SW 1271 (cell line): ENCODE data around the gene SYNJ1.
"Not testable (repeated sequence)": the region's sequence is repeated elsewhere in the genome, so short reads cannot be mapped to it uniquely, and the experiment has no call there.

ENCODE experiments used
- DNase-seq, 2 experiments: peaks; one replicate each; lab custom pipeline; 2025; lab: John Stamatoyannopoulos, UW

The SYNJ1 gene

GRCh38 chr21:32612075-32612998 lies 115.5 kb downstream of the SYNJ1 start, which contains the start of gene CFAP298:
Gene CFAP298, minus strand, starts transcription at chr21:32612377. Its CDS starts 134 bp downstream, at chr21:32612243.
- peak; percentile 63 to 87 for DNase-seq

GRCh38 chr21:32611471-32611997 lies 116.3 kb downstream of the SYNJ1 start:
- no peak for DNase-seq

GRCh38 chr21:32610940-32611339 lies 116.9 kb downstream of the SYNJ1 start:
- DNase-seq, result not testable (repeated sequence)

- DNase-seq, result no peak
Measured at GRCh38 chr21:32608851-32609250, 119.0 kb downstream of the SYNJ1 start.

- no peak for DNase-seq
Measured at GRCh38 chr21:32605469-32605868, 122.3 kb downstream of the SYNJ1 start.

- no peak for DNase-seq
Measured at GRCh38 chr21:32604464-32604863, 123.3 kb downstream of the SYNJ1 start.

- no peak for DNase-seq
Measured at GRCh38 chr21:32603131-32603530, 124.7 kb downstream of the SYNJ1 start.

- DNase-seq, result no peak
Measured at GRCh38 chr21:32602099-32602498, 125.7 kb downstream of the SYNJ1 start.

GRCh38 chr21:32599526-32599925 lies 128.3 kb downstream of the SYNJ1 start:
- no peak for DNase-seq

- no peak for DNase-seq
Measured at GRCh38 chr21:32599091-32599490, 128.7 kb downstream of the SYNJ1 start.

GRCh38 chr21:32597205-32597604 lies 130.6 kb downstream of the SYNJ1 start:
- peak; percentile 74 to 75 for DNase-seq

GRCh38 chr21:32595431-32595830 lies 132.4 kb downstream of the SYNJ1 start:
- no peak for DNase-seq

GRCh38 chr21:32593690-32594089 lies 134.1 kb downstream of the SYNJ1 start:
- DNase-seq, result no peak

GRCh38 chr21:32592929-32593502 lies 134.8 kb downstream of the SYNJ1 start:
- no peak for DNase-seq

- no peak for DNase-seq
Measured at GRCh38 chr21:32590130-32590529, 137.7 kb downstream of the SYNJ1 start.

- DNase-seq, result no peak
Measured at GRCh38 chr21:32587651-32588050, 140.2 kb downstream of the SYNJ1 start.

- DNase-seq, result no peak
Measured at GRCh38 chr21:32587120-32587519, 140.7 kb downstream of the SYNJ1 start.

GRCh38 chr21:32585970-32586369 lies 141.8 kb downstream of the SYNJ1 start:
- no peak for DNase-seq

GRCh38 chr21:32585042-32585710 lies 142.6 kb downstream of the SYNJ1 start, which contains the start of gene TCP10L:
Gene TCP10L, minus strand, starts transcription at chr21:32585523. Its CDS starts 1,219 bp downstream, at chr21:32584304.
- no peak for DNase-seq

- DNase-seq, result no peak
Measured at GRCh38 chr21:32584472-32584871, 143.3 kb downstream of the SYNJ1 start.

- no peak for DNase-seq
Measured at GRCh38 chr21:32581732-32582131, 146.1 kb downstream of the SYNJ1 start.

GRCh38 chr21:32580949-32581348 lies 146.9 kb downstream of the SYNJ1 start:
- DNase-seq, result no peak
